H9 (cell line): ENCODE data around the gene ANK2. TPM values are rescaled to one million over a fixed set of nuclear protein-coding genes. Genes with fewer than 3 reads are reported as not detected.

Experiments used
- DNase-seq: peaks from one replicate; pipeline ENCODE4 v3.0.0-alpha.2; 2017
- H2AFZ ChIP-seq: one replicate; pipeline ENCODE4 v1.6.1; 2013; ENCODE audit warnings: mild to moderate bottlenecking, low read length, control low read depth, moderate library complexity
- H2AK5ac ChIP-seq: 2 replicates; pipeline ENCODE4 v1.6.1; 2013; ENCODE audit warnings: low read length, control low read depth, mixed read lengths; ENCODE audit not compliant: insufficient read length
- H2BK120ac ChIP-seq: one replicate; pipeline ENCODE4 v1.6.1; 2013; ENCODE audit warnings: low read depth, mild to moderate bottlenecking, low read length, control low read depth, inconsistent platforms; ENCODE audit not compliant: poor library complexity, severe bottlenecking
- H2BK12ac ChIP-seq: 2 replicates; pipeline ENCODE4 v1.6.1; 2013; ENCODE audit warnings: low read length, control low read depth, mixed read lengths, low read depth; ENCODE audit not compliant: insufficient read length
- H2BK15ac ChIP-seq: 2 replicates; pipeline ENCODE4 v1.6.1; 2013; ENCODE audit warnings: low read depth, low read length, control low read depth
- H2BK20ac ChIP-seq: one replicate; pipeline ENCODE4 v1.6.1; 2013; ENCODE audit warnings: low read depth, mild to moderate bottlenecking, low read length, control low read depth, inconsistent platforms; ENCODE audit not compliant: poor library complexity, severe bottlenecking
- H2BK5ac ChIP-seq: 2 replicates; pipeline ENCODE4 v1.6.1; 2013; ENCODE audit warnings: low read length, control low read depth, mixed read lengths; ENCODE audit not compliant: insufficient read length
- H3K14ac ChIP-seq: 2 replicates; pipeline ENCODE4 v1.6.1; 2013; ENCODE audit warnings: low read length, control low read depth; ENCODE audit not compliant: insufficient read depth
- H3K18ac ChIP-seq: 2 replicates; pipeline ENCODE4 v1.6.1; 2013; ENCODE audit warnings: low read depth, mild to moderate bottlenecking, mixed read lengths, low read length, control low read depth; ENCODE audit not compliant: insufficient read length
- H3K23ac ChIP-seq: 2 replicates; pipeline ENCODE4 v1.6.1; 2013; ENCODE audit warnings: low read length, control low read depth, mixed read lengths, low read depth; ENCODE audit not compliant: insufficient read length
- H3K23me2 ChIP-seq: 2 replicates; pipeline ENCODE4 v1.6.1; 2013; ENCODE audit warnings: low read depth, mild to moderate bottlenecking, mixed read lengths, low read length, control low read depth; ENCODE audit not compliant: insufficient read length, poor library complexity, severe bottlenecking
- H3K27ac ChIP-seq: 2 replicates; pipeline ENCODE4 v1.5.1; 2013; ENCODE audit warnings: low read length, control low read depth, mixed read lengths, low read depth; ENCODE audit not compliant: insufficient read length
- H3K27me3 ChIP-seq: 2 replicates; pipeline ENCODE4 v1.6.1; 2013; ENCODE audit warnings: low read length, control low read depth, inconsistent platforms; ENCODE audit not compliant: insufficient read depth
- H3K4ac ChIP-seq: 2 replicates; pipeline ENCODE4 v1.6.1; 2013; ENCODE audit warnings: low read depth, mild to moderate bottlenecking, control low read depth, inconsistent platforms, low read length, moderate library complexity
- H3K4me1 ChIP-seq: 2 replicates; pipeline ENCODE4 v1.6.1; 2013; ENCODE audit warnings: low read length, control low read depth, inconsistent platforms; ENCODE audit not compliant: insufficient read depth
- H3K4me2 ChIP-seq: 2 replicates; pipeline ENCODE4 v1.6.1; 2013; ENCODE audit warnings: low read length, control low read depth, mixed read lengths; ENCODE audit not compliant: insufficient read length, insufficient read depth
- H3K56ac ChIP-seq: 2 replicates; pipeline ENCODE4 v1.6.1; 2013; ENCODE audit warnings: low read depth, mild to moderate bottlenecking, mixed read lengths, low read length, control low read depth; ENCODE audit not compliant: insufficient read length
- H3K79me1 ChIP-seq: 2 replicates; pipeline ENCODE4 v1.6.1; 2013; ENCODE audit warnings: low read depth, mild to moderate bottlenecking, moderate library complexity, low read length, control low read depth, inconsistent platforms; ENCODE audit not compliant: insufficient read depth, poor library complexity, severe bottlenecking
- H3K79me2 ChIP-seq: 2 replicates; pipeline ENCODE4 v1.6.1; 2013; ENCODE audit warnings: low read length, control low read depth, inconsistent platforms; ENCODE audit not compliant: insufficient read depth
- H3K9ac ChIP-seq: 2 replicates; pipeline ENCODE4 v1.6.1; 2013; ENCODE audit warnings: low read length, control low read depth, mixed read lengths; ENCODE audit not compliant: insufficient read length; ENCODE audit errors: extremely low read depth
- H3K9me3 ChIP-seq: one replicate; pipeline ENCODE4 v1.6.1; 2013; ENCODE audit warnings: low read depth, low read length, inconsistent platforms; ENCODE audit not compliant: control insufficient read depth
- H3T11ph ChIP-seq: one replicate; pipeline ENCODE4 v1.6.1; 2013; ENCODE audit warnings: mild to moderate bottlenecking, low read length, control low read depth, inconsistent platforms
- H4K20me1 ChIP-seq: one replicate; pipeline ENCODE4 v1.6.1; 2013; ENCODE audit not compliant: control insufficient read depth, insufficient read length, insufficient read depth
- H4K5ac ChIP-seq: 2 replicates; pipeline ENCODE4 v1.6.1; 2013; ENCODE audit warnings: low read depth, mild to moderate bottlenecking, mixed read lengths, low read length, control low read depth; ENCODE audit not compliant: insufficient read length
- H4K8ac ChIP-seq: replicated peaks from 2 replicates; pipeline ENCODE4 v1.6.1; 2013; ENCODE audit warnings: low read length, control low read depth, mixed read lengths, low read depth; ENCODE audit not compliant: insufficient read length
- H4K91ac ChIP-seq: 2 replicates; pipeline ENCODE4 v1.6.1; 2013; ENCODE audit warnings: low read depth, mild to moderate bottlenecking, moderate library complexity, mixed read lengths, low read length, control low read depth; ENCODE audit not compliant: insufficient read length
- H3K27ac Mint-ChIP-seq, 3 experiments: 2 replicates in 2 of 3; 3 replicates in 1 of 3; pipeline ENCODE4 v1.8.0; 2020 to 2021; ENCODE audit warnings: mixed read lengths in 3 of 3, mild to moderate bottlenecking in 1 of 3, moderate library complexity in 1 of 3
- H3K27me3 Mint-ChIP-seq: 2 replicates; pipeline ENCODE4 v1.8.0; 2021; ENCODE audit warnings: low read depth, mild to moderate bottlenecking, moderate library complexity, mixed read lengths
- H3K36me3 Mint-ChIP-seq, 3 experiments: 2 replicates in 2 of 3; 3 replicates in 1 of 3; pipeline ENCODE4 v1.8.0; 2020 to 2021; ENCODE audit warnings: low read depth in 3 of 3, mixed read lengths in 3 of 3; ENCODE audit not compliant: insufficient read depth in 1 of 3
- H3K4me1 Mint-ChIP-seq, 2 experiments: 2 replicates each; pipeline ENCODE4 v1.8.0; 2020; ENCODE audit warnings: mixed read lengths in 2 of 2
- H3K4me3 Mint-ChIP-seq, 2 experiments: 2 replicates in 1 of 2; 3 replicates in 1 of 2; pipeline ENCODE4 v1.8.0; 2020 to 2021; ENCODE audit warnings: mild to moderate bottlenecking in 2 of 2, mixed read lengths in 2 of 2, moderate library complexity in 1 of 2
- H3K9me3 Mint-ChIP-seq, 2 experiments: 2 replicates in 1 of 2; 3 replicates in 1 of 2; pipeline ENCODE4 v1.8.0; 2020; ENCODE audit warnings: mild to moderate bottlenecking in 2 of 2, mixed read lengths in 2 of 2, moderate library complexity in 1 of 2
- CTCF ChIP-seq: fragments of 200-600 bp; sonication (generic); conservative IDR thresholded peaks from 3 replicates; pipeline ENCODE4 v1.8.0; 2021; ENCODE audit warnings: antibody characterized with exemption, mild to moderate bottlenecking
- WGBS: extraction: QIAGEN DNeasy Blood & Tissue Kit; methylation state at CpG from one replicate; pipeline ENCODE4 v1.1.7; 2013; ENCODE audit warnings: missing lambda C conversion rate, low lambda C conversion rate, mixed read lengths; ENCODE audit not compliant: insufficient read length; ENCODE audit errors: extremely low coverage; 5-methylcytosine and 5-hydroxymethylcytosine counted together
- total RNA-seq: library from RNA; stranded (reverse); gene quantifications from 2 replicates; pipeline ENCODE4 v1.2.1, GENCODE V29; 2021

ANK2 gene
- total RNA-seq, 1 experiment from 2014 or later, result 36.8 TPM

DNA sequence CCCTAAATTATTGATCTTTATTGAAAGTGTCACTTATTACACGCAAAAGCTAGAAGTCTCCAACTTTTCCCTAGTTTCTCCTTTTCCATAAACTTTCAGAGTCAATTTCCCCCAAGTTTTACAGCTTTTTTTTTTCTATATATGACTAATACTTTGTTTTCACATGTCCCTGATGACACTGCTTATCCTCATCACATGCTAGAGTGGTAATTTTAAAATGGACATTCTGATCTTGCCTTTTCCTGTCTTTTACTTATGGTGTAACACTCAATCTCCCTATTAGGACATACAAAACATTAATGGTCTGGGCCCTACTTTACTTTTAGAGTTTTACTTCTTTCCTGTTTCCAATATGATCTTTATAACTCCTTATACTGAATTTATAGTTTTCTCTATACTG, 112.6 kb downstream of the ANK2 start:
- TF ChIP-seq CTCF, result no peak
- peak overlapping the region in 2 of 3 experiments; percentile 1 to 2; a peak in 2 of 7 replicates for H3K27ac Mint-ChIP-seq
- H4K5ac ChIP-seq, result no peak overlapping the region

More for the DNA sequence above, 112.6 kb downstream of the ANK2 start:
- Histone ChIP-seq H3K79me1 (no peaks in the 10 kb centered on the region), H4K20me1 (no peaks in the 10 kb centered on the region), H3K56ac (no peak overlapping the region), H4K91ac (no peak overlapping the region), H2BK20ac (no peak overlapping the region), H2AK5ac (no peak overlapping the region), H3K4ac (no peak overlapping the region), H3K23ac (no peak overlapping the region), H3K4me2 (no peak overlapping the region), H3K4me1 (peaks cover 2% of the 10 kb centered on the region; the same call in 1 of the 2 replicates), H3K18ac (no peak overlapping the region), H4K8ac (no peak overlapping the region), H2BK120ac (no peak overlapping the region), H3K14ac (no peak overlapping the region), H2BK12ac (no peak overlapping the region), H2AFZ (no peak overlapping the region), H3K27ac (no peak overlapping the region), H2BK15ac (no peak overlapping the region), H2BK5ac (no peak overlapping the region), H3K9me3 (no peaks in the 10 kb centered on the region), H3T11ph (no peak overlapping the region), H3K9ac (no peak overlapping the region), H3K27me3 (no peaks in the 10 kb centered on the region), H3K23me2 (no peaks in the 10 kb centered on the region), H3K79me2 (no peaks in the 10 kb centered on the region)
- no CpG with 5 or more reads among the region's 1 CpG for WGBS
- Mint-ChIP-seq H3K36me3 (peaks cover 0 to 4% (median 0%) of the 10 kb centered on the region in 3 experiments; a peak in 1 of 7 replicates), H3K4me3 (no peak overlapping the region), H3K4me1 (peaks cover 0 to 8% of the 10 kb centered on the region in 2 experiments; a peak in 3 of 4 replicates), H3K9me3 (no peaks in the 10 kb centered on the region), H3K27me3 (no peaks in the 10 kb centered on the region)
- no peak for DNase-seq
